GM12873 (cell line): ENCODE results near the gene CAD.

Experiments used
- CTCF ChIP-seq: IDR thresholded peaks from 2 replicates; pipeline ENCODE4 v1.5.1; 2012; ENCODE audit warnings: low read depth, mild to moderate bottlenecking, moderate library complexity, low read length, control low read depth; ENCODE audit not compliant: insufficient read depth; ENCODE audit errors: missing control alignments

The CAD gene

GRCh38 chr2:27178469-27178868, 38.7 kb upstream of the CAD start:
- TF ChIP-seq CTCF, result no peak

- no peak for TF ChIP-seq CTCF
Measured at GRCh38 chr2:27179344-27180000, 37.7 kb upstream of the CAD start.

GRCh38 chr2:27182346-27182745, 34.8 kb upstream of the CAD start:
- TF ChIP-seq CTCF, result no peak

GRCh38 chr2:27184115-27184514, 33.1 kb upstream of the CAD start:
- no peak for TF ChIP-seq CTCF

- no peak for TF ChIP-seq CTCF
Measured at GRCh38 chr2:27185331-27186026, 31.7 kb upstream of the CAD start.

- TF ChIP-seq CTCF, result no peak
Measured at GRCh38 chr2:27186613-27187345, 30.4 kb upstream of the CAD start.

GRCh38 chr2:27189989-27190388, 27.2 kb upstream of the CAD start:
- no peak for TF ChIP-seq CTCF
